GM23338 (cell line): ENCODE data around the gene CD72. TPM values are rescaled to one million over a fixed set of nuclear protein-coding genes. Genes with fewer than 3 reads are reported as not detected.

Source experiments
- ATAC-seq: fragments of 200-7000 bp; cut with Tn5 transposase; 3 replicates; pipeline ENCODE4 v1.9.1; 2020
- DNase-seq: peaks from one replicate; pipeline ENCODE4 v3.0.0-alpha.2; 2015; ENCODE audit warnings: low spot score
- H2AFZ ChIP-seq: fragments of 200-600 bp; sonication (generic); 2 replicates; pipeline ENCODE4 v1.8.0; 2016; ENCODE audit warnings: antibody characterized with exemption, mild to moderate bottlenecking, moderate library complexity
- H3F3A ChIP-seq: fragments of 200-600 bp; sonication (generic); replicated peaks from 2 replicates; pipeline ENCODE4 v1.8.0; 2017; ENCODE audit warnings: antibody characterized with exemption, mixed run types, low read depth
- H3K27ac ChIP-seq: fragments of 200-600 bp; sonication (generic); 2 replicates; pipeline ENCODE4 v1.6.1; 2016; ENCODE audit warnings: low read depth
- H3K27me3 ChIP-seq: fragments of 200-600 bp; sonication (generic); 2 replicates; pipeline ENCODE4 v1.8.0; 2016; ENCODE audit warnings: mild to moderate bottlenecking, mixed run types, moderate library complexity; ENCODE audit not compliant: insufficient read depth
- H3K36me3 ChIP-seq: fragments of 200-600 bp; sonication (generic); 2 replicates; pipeline ENCODE4 v1.8.0; 2016; ENCODE audit warnings: mild to moderate bottlenecking; ENCODE audit not compliant: insufficient read depth
- H3K4me1 ChIP-seq: fragments of 200-600 bp; sonication (generic); 2 replicates; pipeline ENCODE4 v1.8.0; 2016; ENCODE audit warnings: mild to moderate bottlenecking, moderate library complexity; ENCODE audit not compliant: insufficient read depth
- H3K4me2 ChIP-seq: fragments of 200-600 bp; sonication (generic); 2 replicates; pipeline ENCODE4 v1.7.1; 2017; ENCODE audit warnings: mixed run types
- H3K4me3 ChIP-seq: fragments of 200-600 bp; sonication (generic); 2 replicates; pipeline ENCODE4 v1.6.1; 2016; ENCODE audit warnings: mixed run types
- H3K79me2 ChIP-seq: fragments of 200-600 bp; sonication (generic); replicated peaks from 2 replicates; pipeline ENCODE4 v1.8.0; 2017; ENCODE audit warnings: mild to moderate bottlenecking; ENCODE audit not compliant: insufficient read depth
- H3K9me2 ChIP-seq: fragments of 200-600 bp; sonication (generic); 2 replicates; pipeline ENCODE4 v1.8.0; 2017; ENCODE audit not compliant: insufficient read depth
- H4K20me1 ChIP-seq: fragments of 200-600 bp; sonication (generic); replicated peaks from 2 replicates; pipeline ENCODE4 v1.8.0; 2017; ENCODE audit warnings: mild to moderate bottlenecking; ENCODE audit not compliant: insufficient read depth
- H3K27ac Mint-ChIP-seq: 2 replicates; pipeline ENCODE4 v1.8.0; 2020; ENCODE audit warnings: inconsistent platforms, mild to moderate bottlenecking, moderate library complexity, mixed read lengths
- H3K27me3 Mint-ChIP-seq: 3 replicates; pipeline ENCODE4 v1.8.0; 2022; ENCODE audit warnings: low read depth, mild to moderate bottlenecking, moderate library complexity, mixed read lengths, inconsistent platforms; ENCODE audit not compliant: insufficient read depth, poor library complexity
- H3K36me3 Mint-ChIP-seq: 3 replicates; pipeline ENCODE4 v1.8.0; 2021; ENCODE audit warnings: low read depth, mild to moderate bottlenecking, inconsistent platforms, moderate library complexity, mixed read lengths
- H3K4me1 Mint-ChIP-seq: 3 replicates; pipeline ENCODE4 v1.8.0; 2020; ENCODE audit warnings: mild to moderate bottlenecking, inconsistent platforms, mixed read lengths
- H3K4me3 Mint-ChIP-seq: 3 replicates; pipeline ENCODE4 v1.8.0; 2021; ENCODE audit warnings: moderate library complexity, mild to moderate bottlenecking, inconsistent platforms, mixed read lengths
- H3K9me3 Mint-ChIP-seq: 3 replicates; pipeline ENCODE4 v1.8.0; 2020; ENCODE audit warnings: moderate library complexity, mild to moderate bottlenecking, inconsistent platforms, mixed read lengths
- CREB1 ChIP-seq: fragments of 250-450 bp; sonication (Bioruptor Pico); IDR thresholded peaks from 2 replicates; pipeline ENCODE4 v1.5.0; 2020; ENCODE audit warnings: low read depth, mild to moderate bottlenecking, moderate library complexity
- CTCF ChIP-seq, 2 experiments: fragments of 200-600 bp in 1 of 2; sonication (generic) in 1 of 2; conservative IDR thresholded peaks; 2 replicates each; pipeline versions ENCODE4 v1.5.1 to v1.6.1; 2016 to 2017; ENCODE audit warnings: antibody characterized with exemption in 2 of 2, low read depth in 2 of 2, mild to moderate bottlenecking in 2 of 2, moderate library complexity in 1 of 2
- ETS1 ChIP-seq: IDR thresholded peaks from 2 replicates; pipeline ENCODE4 v1.6.1; 2016; ENCODE audit warnings: antibody characterized with exemption
- EZH2 ChIP-seq: fragments of 200-600 bp; sonication (generic); IDR thresholded peaks from one replicate; pipeline ENCODE4 v1.8.0; 2017; ENCODE audit warnings: antibody characterized with exemption, mild to moderate bottlenecking, low read depth; ENCODE audit not compliant: unreplicated experiment
- EZH2phosphoT487 ChIP-seq: fragments of 200-600 bp; sonication (generic); IDR thresholded peaks from one replicate; pipeline ENCODE4 v1.8.1; 2018; ENCODE audit warnings: antibody characterized with exemption; ENCODE audit not compliant: unreplicated experiment
- JUNB ChIP-seq: IDR thresholded peaks from one replicate; pipeline ENCODE4 v1.6.1; 2016; ENCODE audit warnings: antibody characterized with exemption; ENCODE audit not compliant: unreplicated experiment
- NANOG ChIP-seq: IDR thresholded peaks from 2 replicates; pipeline ENCODE4 v1.6.1; 2016; ENCODE audit warnings: antibody characterized with exemption, borderline replicate concordance
- POLR2AphosphoS5 ChIP-seq: IDR thresholded peaks from 2 replicates; pipeline ENCODE4 v1.6.1; 2016; ENCODE audit warnings: antibody characterized with exemption, low read depth
- REST ChIP-seq: IDR thresholded peaks from one replicate; pipeline ENCODE4 v1.6.1; 2018; ENCODE audit warnings: antibody characterized with exemption; ENCODE audit not compliant: unreplicated experiment
- STAT1 ChIP-seq: IDR thresholded peaks from one replicate; pipeline ENCODE4 v1.6.1; 2016; ENCODE audit warnings: antibody characterized with exemption; ENCODE audit not compliant: unreplicated experiment
- ZNF114 ChIP-seq: fragments of 250-450 bp; sonication (Bioruptor Pico); IDR thresholded peaks from 2 replicates; pipeline ENCODE4 v1.5.0; 2020; ENCODE audit warnings: mild to moderate bottlenecking, moderate library complexity
- ZNF331 ChIP-seq: fragments of 250-450 bp; sonication (Bioruptor Pico); IDR thresholded peaks from 2 replicates; pipeline ENCODE4 v1.5.0; 2020; ENCODE audit warnings: low read depth, mild to moderate bottlenecking, moderate library complexity
- ZNF462 ChIP-seq: fragments of 250-450 bp; sonication (Bioruptor Pico); IDR thresholded peaks from 2 replicates; pipeline ENCODE4 v1.5.0; 2020; ENCODE audit warnings: mild to moderate bottlenecking, moderate library complexity
- polyA plus RNA-seq: library from polyadenylated mRNA; unstranded; fragments of >200 nt; fragmentation: Nextera tagmentation; extraction: Ambion mirVana; gene quantifications from 2 replicates; pipeline ENCODE4 v1.2.1, GENCODE V29; 2016
- total RNA-seq: library from RNA; depleted of rRNA; stranded (reverse); fragments of >200 nt; shearing (Covaris generic); gene quantifications from 2 replicates; pipeline ENCODE4 v1.2.3, GENCODE V29; 2014

CD72 gene
- total and polyA plus RNA-seq, 2 experiments from 2014 or later = 4.7 to 4.8 TPM

GRCh38 chr9:35666045-35666444 lies 47.8 kb upstream of the CD72 start:
- H3K4me3 Mint-ChIP-seq = peak overlapping the region; percentile 34; the same call in 1 of the 3 replicates
- H3K27me3 Mint-ChIP-seq = peaks cover 11% of the 10 kb centered on the region
- H3K36me3 ChIP-seq = peaks cover 8% of the 10 kb centered on the region; the same call in 1 of the 2 replicates
- no peaks in the 10 kb centered on the region; the same call in 2 of the 3 replicates for H3K9me3 Mint-ChIP-seq
- no peak overlapping the region for H3K27ac ChIP-seq
- no peak overlapping the region for H3K4me2 ChIP-seq
- ATAC-seq (no peak), DNase-seq (no peak)
- peaks cover 28% of the 10 kb centered on the region for H3K4me1 Mint-ChIP-seq
- H3K79me2 ChIP-seq = peaks cover 8% of the 10 kb centered on the region; the same call in 1 of the 2 replicates
- no peak overlapping the region for H2AFZ ChIP-seq
- peaks cover 15% of the 10 kb centered on the region for H3K4me1 ChIP-seq
- H3K27ac Mint-ChIP-seq = no peak overlapping the region
- H4K20me1 ChIP-seq = no peaks in the 10 kb centered on the region
- peaks cover 12% of the 10 kb centered on the region for H3K9me2 ChIP-seq
- H3K4me3 ChIP-seq = no peak overlapping the region
- H3K36me3 Mint-ChIP-seq = peaks cover 22% of the 10 kb centered on the region
- no peaks in the 10 kb centered on the region for H3K27me3 ChIP-seq
- 0 out of 2 replicates have a peak, but pooled peaks cover 13% of the 10 kb centered on the region for H3F3A ChIP-seq
- no peak for TF ChIP-seq CTCF (conservative IDR thresholded peaks at IDR 0.05; ENCODE audit: low read depth in 2 of 2)
- no peak for TF ChIP-seq EZH2
- TF ChIP-seq CREB1 = no peak
- TF ChIP-seq ZNF114 = no peak
- no peak for TF ChIP-seq JUNB
- no peak for TF ChIP-seq POLR2AphosphoS5
- no peak for TF ChIP-seq STAT1
- no peak for TF ChIP-seq ETS1
- no peak for TF ChIP-seq ZNF462 (CRISPR knock-in tag)
- TF ChIP-seq NANOG = no peak
- TF ChIP-seq EZH2phosphoT487 = no peak
- no peak for TF ChIP-seq REST
- TF ChIP-seq ZNF331 = no peak
